Measurements from ENCODE around the gene BET1L.

- no peak for TF ChIP-seq CTCF (IDR thresholded peaks at IDR 0.05)
- no peak for TF ChIP-seq POLR2A (IDR thresholded peaks at IDR 0.05)
- no peak for TF ChIP-seq EP300 (IDR thresholded peaks at IDR 0.05)
These were observed 25.8 kb upstream of the BET1L start for GRCh38 chr11:232783-233565.
